Immature natural killer cell (primary cell): Measurements from ENCODE around the gene RTBDN. TPM values are rescaled to one million over a fixed set of nuclear protein-coding genes. Genes with fewer than 3 reads are reported as not detected.

Source experiments
- DNase-seq, 3 donors: peaks; one replicate each; pipeline ENCODE4 v3.0.0; 2022; ENCODE audit warnings: mixed read lengths in 1 of 3
- H3K27ac Mint-ChIP-seq, 6 donors: one replicate each; pipeline ENCODE4 v1.8.0; 2020; ENCODE audit warnings: mixed read lengths in 6 of 6, mild to moderate bottlenecking in 5 of 6, inconsistent platforms in 4 of 6, moderate library complexity in 3 of 6
- H3K27me3 Mint-ChIP-seq, 3 donors: one replicate each; pipeline ENCODE4 v1.8.0; 2020 to 2021; ENCODE audit warnings: low read depth in 3 of 3, mild to moderate bottlenecking in 3 of 3, mixed read lengths in 3 of 3, moderate library complexity in 3 of 3, inconsistent platforms in 1 of 3
- H3K36me3 Mint-ChIP-seq, 3 donors: one replicate each; pipeline ENCODE4 v1.8.0; 2020; ENCODE audit warnings: mixed read lengths in 3 of 3, inconsistent platforms in 2 of 3, mild to moderate bottlenecking in 2 of 3
- H3K4me1 Mint-ChIP-seq, 2 donors: one replicate each; pipeline ENCODE4 v1.8.0; 2020; ENCODE audit warnings: inconsistent platforms in 2 of 2, mild to moderate bottlenecking in 2 of 2, mixed read lengths in 2 of 2, moderate library complexity in 1 of 2
- H3K4me3 Mint-ChIP-seq, 5 donors: one replicate each; pipeline ENCODE4 v1.8.0; 2020; ENCODE audit warnings: mild to moderate bottlenecking in 5 of 5, mixed read lengths in 5 of 5, inconsistent platforms in 3 of 5, moderate library complexity in 3 of 5
- H3K9me3 Mint-ChIP-seq, 6 donors: one replicate each; pipeline ENCODE4 v1.8.0; 2020; ENCODE audit warnings: mild to moderate bottlenecking in 6 of 6, mixed read lengths in 6 of 6, inconsistent platforms in 4 of 6, moderate library complexity in 3 of 6
- polyA plus RNA-seq, 3 donors: library from polyadenylated mRNA; unstranded; fragments of 300-500 nt; fragmentation: Illumina TruSeq; gene quantifications; one replicate each; pipeline ENCODE4 v1.2.3, GENCODE V29; 2021

RTBDN gene
- polyA plus RNA-seq, 3 donors from 2014 or later, result not detected

DNA sequence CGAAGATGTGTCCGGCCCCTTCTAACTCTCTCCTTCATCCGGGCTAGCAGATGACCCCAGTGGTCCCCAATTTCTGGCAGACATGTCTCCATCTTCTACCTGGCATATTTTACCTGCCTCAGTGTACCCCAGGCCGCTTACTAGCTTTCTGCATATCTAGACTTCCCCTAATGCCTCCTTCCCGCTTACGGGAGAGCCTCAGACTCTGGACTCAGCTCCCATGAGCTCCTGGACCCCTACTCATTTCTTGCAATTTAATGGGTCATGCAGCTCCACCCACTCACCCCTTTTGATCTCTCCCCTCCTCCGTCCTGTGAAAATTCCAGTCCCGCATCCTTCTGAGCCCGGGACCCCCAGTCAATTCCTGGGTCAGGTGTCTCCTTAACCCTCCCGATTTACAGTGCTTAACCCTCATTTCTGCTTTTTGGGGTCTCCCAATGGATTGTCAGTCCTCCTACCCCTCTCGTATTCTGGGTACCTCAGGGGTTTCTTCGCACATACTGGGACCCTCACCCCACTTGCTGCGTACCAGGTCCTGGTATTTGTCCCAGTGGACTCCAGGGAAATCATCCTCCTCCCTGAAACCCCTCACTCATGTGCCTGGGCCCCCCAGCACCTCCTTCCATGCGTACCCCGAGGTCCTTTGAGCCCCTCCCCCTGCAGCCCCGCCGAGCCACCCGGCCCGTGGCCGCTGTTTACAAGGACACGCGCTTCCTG lies 43.6 kb downstream of the RTBDN start:
- H3K9me3 Mint-ChIP-seq, result no peaks in the 10 kb centered on the region
- peak overlapping the region; percentile 93 to 96 (median 95) for H3K4me3 Mint-ChIP-seq
- peaks cover 34 to 42% of the 10 kb centered on the region in 2 donors for H3K4me1 Mint-ChIP-seq
- peak overlapping the region; percentile 94 to 100 (median 99) for H3K27ac Mint-ChIP-seq
- no peak for DNase-seq
- H3K36me3 Mint-ChIP-seq, result no peaks in the 10 kb centered on the region
- peaks cover 35 to 48% (median 38%) of the 10 kb centered on the region in 3 donors for H3K27me3 Mint-ChIP-seq

DNA sequence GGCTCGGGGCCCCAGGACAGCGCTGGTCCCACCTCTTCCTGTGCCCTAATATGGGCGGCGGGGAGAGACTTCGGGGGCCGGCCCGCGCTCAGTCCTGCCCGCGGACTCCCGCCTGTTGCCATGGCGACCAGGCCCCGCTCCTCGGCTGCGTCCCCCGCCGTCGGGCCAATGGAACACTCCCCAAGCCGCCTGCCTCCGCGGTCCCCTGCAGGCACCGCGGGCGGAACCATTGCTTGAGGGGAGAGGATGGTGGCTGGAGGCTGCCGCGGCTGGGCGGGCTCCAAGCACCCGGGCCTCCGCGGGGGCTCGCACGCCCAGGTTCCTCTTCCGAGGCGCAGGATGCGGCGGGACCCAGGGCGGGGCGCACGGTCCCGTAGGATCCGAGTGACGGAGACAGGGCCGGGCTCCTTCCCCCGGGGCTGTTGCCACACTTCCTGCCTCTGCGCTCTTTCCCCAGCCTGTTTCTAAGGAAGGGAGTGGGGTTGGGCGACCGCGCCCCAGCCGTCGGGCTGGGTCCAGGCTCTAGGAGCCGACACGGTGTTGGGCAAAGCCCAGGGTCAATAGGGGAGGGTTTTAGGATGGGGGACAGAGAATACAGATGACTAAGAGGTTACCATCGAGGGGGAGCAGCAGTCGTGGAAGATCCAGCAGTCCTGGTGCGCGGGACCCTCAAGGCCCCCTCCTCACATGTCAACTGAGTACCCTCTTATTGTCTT lies 44.3 kb downstream of the RTBDN start:
- peaks cover 35 to 48% (median 38%) of the 10 kb centered on the region in 3 donors for H3K27me3 Mint-ChIP-seq
- H3K4me3 Mint-ChIP-seq, result peak overlapping the region; percentile 93 to 96 (median 95)
- peak overlapping the region; percentile 94 to 100 (median 99) for H3K27ac Mint-ChIP-seq
- DNase-seq, result peak; percentile 97 to 98 (median 97)
- H3K9me3 Mint-ChIP-seq, result no peaks in the 10 kb centered on the region
- H3K36me3 Mint-ChIP-seq, result no peaks in the 10 kb centered on the region
- peaks cover 33 to 40% of the 10 kb centered on the region in 2 donors for H3K4me1 Mint-ChIP-seq

DNA sequence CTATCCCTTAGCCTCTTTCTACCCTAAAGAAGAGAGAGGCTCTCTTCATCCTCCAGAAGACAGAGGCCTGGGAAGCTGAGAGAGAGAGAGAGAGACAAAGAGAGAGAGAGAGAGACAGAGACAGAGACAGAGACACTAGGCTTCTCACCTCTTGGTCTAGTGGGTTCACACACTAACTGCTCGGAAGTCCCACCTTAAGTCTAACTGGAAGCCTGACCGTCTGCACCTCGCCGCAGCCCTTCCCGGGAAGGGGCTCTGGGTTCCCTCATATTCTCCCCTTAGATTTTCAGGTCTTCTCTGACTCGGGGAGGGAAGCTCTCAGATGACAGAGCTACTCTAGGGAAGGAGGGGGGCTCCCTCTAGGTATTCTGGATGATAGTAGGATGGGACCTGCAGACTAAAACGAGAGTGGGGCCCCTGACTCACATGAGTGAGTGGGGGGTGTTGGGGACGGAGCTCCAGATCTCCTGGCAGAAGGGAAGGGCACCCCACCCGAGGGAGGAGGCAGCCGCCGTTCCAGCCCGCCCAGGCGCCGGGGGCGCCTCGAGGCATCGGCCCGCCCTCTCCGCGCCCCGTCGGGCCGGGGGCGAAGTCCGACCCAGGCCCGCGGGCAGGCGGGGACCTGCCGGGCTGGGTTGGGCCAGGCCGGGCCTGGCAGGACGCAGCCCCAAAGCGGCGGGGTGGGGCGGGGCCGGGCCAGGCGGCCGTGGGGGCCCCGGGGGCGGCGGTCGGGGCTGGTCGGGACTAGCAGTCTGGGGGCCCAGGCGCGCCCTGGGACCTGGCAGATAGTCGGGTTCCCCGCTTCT lies 45.1 kb downstream of the RTBDN start:
- peak; percentile 44 to 49 (median 47) for DNase-seq

DNA sequence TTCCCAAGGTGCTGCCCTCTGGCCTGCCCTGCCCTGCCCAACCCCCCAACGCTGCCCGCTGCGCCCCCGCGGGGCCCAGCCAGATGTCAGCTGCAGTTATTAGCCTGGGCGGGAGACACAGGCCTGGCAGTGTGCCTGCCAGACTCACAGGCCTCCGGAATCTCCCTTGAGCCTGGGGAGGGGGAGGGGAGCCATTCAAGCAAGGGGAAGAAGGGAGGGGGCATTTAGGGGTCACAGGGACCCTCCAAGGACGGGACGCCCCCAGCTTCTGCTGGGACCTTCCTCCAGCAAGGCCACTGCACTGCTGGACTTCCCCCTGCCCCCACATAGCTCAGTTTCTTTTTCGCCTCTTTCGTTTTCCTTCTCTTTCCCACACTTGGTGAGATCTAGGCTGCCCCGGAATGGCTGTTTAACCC lies 45.7 kb downstream of the RTBDN start:
- Mint-ChIP-seq H3K4me1 (peaks cover 23 to 28% of the 10 kb centered on the region in 2 donors), H3K36me3 (no peaks in the 10 kb centered on the region), H3K27ac (peak overlapping the region; percentile 95 to 99 (median 99)), H3K4me3 (peak overlapping the region; percentile 64 to 88 (median 84)), H3K9me3 (no peaks in the 10 kb centered on the region), H3K27me3 (peaks cover 32 to 46% (median 35%) of the 10 kb centered on the region in 3 donors)
- peak; percentile 32 to 49 (median 36) for DNase-seq

More for the DNA sequence above, 45.1 kb downstream of the RTBDN start:
- Mint-ChIP-seq H3K27me3 (peaks cover 35 to 48% (median 36%) of the 10 kb centered on the region in 3 donors), H3K36me3 (no peaks in the 10 kb centered on the region), H3K4me1 (peaks cover 26 to 33% of the 10 kb centered on the region in 2 donors), H3K27ac (peak overlapping the region; percentile 95 to 100 (median 99)), H3K4me3 (peak overlapping the region; percentile 83 to 96 (median 95)), H3K9me3 (no peaks in the 10 kb centered on the region)

DNA sequence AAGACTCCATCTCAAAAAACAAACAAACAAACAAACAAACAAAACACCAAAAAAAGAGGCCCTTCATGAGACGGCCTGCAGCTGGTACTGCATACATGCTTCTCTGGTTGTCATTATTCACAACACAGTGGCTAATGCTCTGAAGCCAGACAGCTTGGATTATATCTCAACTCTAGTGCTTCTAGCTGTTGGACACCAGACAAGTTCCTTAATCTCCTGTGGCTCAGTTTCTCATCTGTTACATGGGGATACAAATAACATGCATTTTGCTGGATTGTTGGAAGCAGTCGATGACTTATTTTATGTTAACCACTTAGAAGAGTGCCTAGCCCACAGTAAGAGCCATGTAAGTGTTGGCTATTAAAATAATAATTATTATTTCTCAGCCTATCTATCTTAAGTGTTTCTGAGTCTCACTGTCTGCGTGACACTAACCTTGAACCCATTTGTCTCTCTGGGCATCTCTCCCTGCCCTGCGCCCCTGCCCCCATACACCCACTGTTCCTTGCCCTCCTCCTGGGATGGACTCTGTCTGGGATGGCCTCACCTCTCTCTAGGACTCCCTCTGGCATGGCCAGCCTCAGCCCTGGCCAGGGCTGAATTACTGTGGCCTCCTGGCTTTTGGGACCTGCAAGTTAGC lies 46.2 kb downstream of the RTBDN start:
- Mint-ChIP-seq H3K9me3 (no peaks in the 10 kb centered on the region), H3K27me3 (peaks cover 30 to 45% (median 34%) of the 10 kb centered on the region in 3 donors), H3K4me1 (peaks cover 26 to 28% of the 10 kb centered on the region in 2 donors), H3K27ac (peak overlapping the region; percentile 95 to 99 (median 99)), H3K4me3 (peak overlapping the region in 1 of 5 donors; percentile 34), H3K36me3 (no peaks in the 10 kb centered on the region)
- no peak for DNase-seq

DNA sequence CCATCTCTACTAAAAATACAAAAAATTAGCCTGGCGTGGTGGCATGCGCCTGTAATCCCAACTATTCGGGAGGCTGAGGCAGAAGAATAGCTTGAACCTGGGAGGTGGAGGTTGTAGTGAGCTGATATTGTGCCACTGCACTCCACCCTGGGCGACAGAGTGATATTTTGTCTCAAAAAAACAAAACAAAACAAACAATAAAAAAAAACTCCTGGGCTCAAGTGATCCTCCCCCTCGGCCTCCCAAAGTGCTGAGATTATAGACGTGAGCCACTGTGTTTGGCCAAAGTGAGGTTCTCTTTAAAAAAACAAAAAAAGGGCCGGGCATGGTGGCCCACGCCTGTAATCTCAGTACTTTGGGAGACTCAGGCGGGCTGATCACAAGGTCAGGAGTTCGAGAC lies 46.9 kb downstream of the RTBDN start:
- DNase-seq, result no peak
- no peak overlapping the region for H3K4me3 Mint-ChIP-seq
- no peaks in the 10 kb centered on the region for H3K36me3 Mint-ChIP-seq
- H3K4me1 Mint-ChIP-seq, result peaks cover 27 to 28% of the 10 kb centered on the region in 2 donors
- peaks cover 23 to 39% (median 27%) of the 10 kb centered on the region in 3 donors for H3K27me3 Mint-ChIP-seq
- peak overlapping the region in 5 of 6 donors; percentile 49 to 99 (median 72) for H3K27ac Mint-ChIP-seq
- H3K9me3 Mint-ChIP-seq, result no peaks in the 10 kb centered on the region

DNA sequence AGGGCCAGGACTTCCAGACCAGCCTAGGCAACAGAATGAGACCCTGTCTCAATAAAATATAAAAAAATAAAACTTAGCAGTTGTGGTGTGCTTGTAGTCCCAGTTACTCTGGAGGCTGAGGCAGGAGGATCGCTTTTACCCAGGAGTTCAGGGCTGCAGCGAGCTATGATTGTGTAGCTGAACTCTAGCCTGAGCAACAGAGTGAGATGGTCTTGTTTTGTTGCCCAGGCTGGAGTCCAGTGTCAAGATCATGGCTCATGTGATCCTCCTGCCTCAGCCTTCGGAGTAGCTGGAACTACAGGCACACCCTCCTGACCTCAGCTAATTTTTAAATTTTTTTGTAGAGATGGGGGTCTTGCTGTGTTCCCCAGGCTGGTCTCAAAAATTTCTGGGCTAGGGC lies 47.4 kb downstream of the RTBDN start:
- DNase-seq, result no peak
- peaks cover 21 to 39% (median 27%) of the 10 kb centered on the region in 3 donors for H3K27me3 Mint-ChIP-seq
- peaks cover 30 to 32% of the 10 kb centered on the region in 2 donors for H3K4me1 Mint-ChIP-seq
- H3K36me3 Mint-ChIP-seq, result no peaks in the 10 kb centered on the region
- no peak overlapping the region for H3K4me3 Mint-ChIP-seq
- no peaks in the 10 kb centered on the region for H3K9me3 Mint-ChIP-seq
- H3K27ac Mint-ChIP-seq, result peak overlapping the region; percentile 6 to 72 (median 42)

DNA sequence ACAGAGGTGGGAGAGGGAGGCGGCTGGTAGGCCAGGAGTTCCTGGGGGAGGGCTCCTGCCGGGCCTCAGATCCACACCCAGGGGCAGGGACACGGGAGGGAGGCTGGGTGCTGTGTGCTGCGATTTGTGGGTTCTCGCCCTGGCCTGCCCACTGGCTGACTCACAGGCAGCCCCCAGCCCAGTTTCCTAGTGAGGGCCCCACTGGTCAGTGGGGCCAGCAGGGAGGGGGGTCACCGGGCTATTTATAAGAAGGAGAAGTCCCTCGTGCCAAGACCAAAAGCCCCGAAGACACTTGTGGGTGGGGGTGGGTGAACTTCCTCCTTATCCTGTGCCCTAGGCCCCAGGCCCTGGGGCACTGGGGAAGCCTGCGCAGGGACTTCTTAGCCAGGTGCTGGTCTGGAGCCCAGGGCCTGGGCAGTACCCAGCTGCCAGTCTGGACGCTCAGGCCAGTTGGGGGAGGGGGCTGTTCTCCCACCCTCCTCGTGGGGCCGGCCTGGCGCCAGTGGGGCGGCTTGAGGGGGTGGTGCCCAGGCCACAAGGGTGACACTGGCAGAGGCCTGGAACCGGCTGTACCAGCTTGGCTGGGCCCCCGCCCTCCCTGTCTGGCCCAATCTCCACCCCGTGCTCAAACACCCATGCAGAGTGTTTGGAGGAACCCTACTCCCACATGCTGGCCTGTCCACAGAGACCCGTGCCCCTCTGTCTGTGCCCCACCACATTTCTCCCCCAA lies 48.1 kb downstream of the RTBDN start:
- Mint-ChIP-seq H3K4me1 (peaks cover 35 to 37% of the 10 kb centered on the region in 2 donors), H3K36me3 (no peaks in the 10 kb centered on the region), H3K9me3 (no peaks in the 10 kb centered on the region), H3K4me3 (no peak overlapping the region), H3K27me3 (peaks cover 20 to 39% (median 21%) of the 10 kb centered on the region in 3 donors), H3K27ac (peak overlapping the region in 4 of 6 donors; percentile 17 to 72 (median 38))
- no peak for DNase-seq

DNA sequence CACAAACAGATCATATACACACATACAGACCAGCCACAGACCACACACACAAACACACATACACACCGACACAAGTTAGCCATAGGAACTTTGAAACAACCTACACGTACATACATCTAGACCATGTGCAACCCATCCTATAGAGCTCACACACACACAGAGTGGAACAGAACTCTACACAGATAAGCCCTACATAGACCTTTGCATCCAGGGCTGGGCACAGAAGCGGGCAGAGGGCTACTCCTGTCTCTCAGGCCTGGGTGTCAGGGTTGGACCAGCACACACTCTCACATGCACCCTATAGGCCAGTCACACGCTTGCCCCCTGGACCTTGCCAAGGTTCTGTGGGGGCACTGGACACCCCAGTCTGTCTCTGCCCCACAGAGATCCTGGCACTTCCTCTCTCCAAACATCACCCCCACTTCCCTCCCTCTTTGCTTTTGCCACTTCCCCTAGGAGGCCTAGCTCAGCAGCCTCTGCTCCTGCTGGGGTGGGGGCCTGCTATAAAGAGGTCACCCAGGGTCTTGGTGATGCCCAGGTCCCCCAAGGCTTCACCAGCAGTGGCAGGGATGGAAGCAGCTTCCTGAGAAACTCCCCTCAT lies 48.8 kb downstream of the RTBDN start:
- H3K4me1 Mint-ChIP-seq, result peaks cover 29 to 30% of the 10 kb centered on the region in 2 donors
- peaks cover 13 to 32% (median 13%) of the 10 kb centered on the region in 3 donors for H3K27me3 Mint-ChIP-seq
- H3K4me3 Mint-ChIP-seq, result no peak overlapping the region
- H3K27ac Mint-ChIP-seq, result no peak overlapping the region
- no peaks in the 10 kb centered on the region for H3K9me3 Mint-ChIP-seq
- no peaks in the 10 kb centered on the region for H3K36me3 Mint-ChIP-seq
- DNase-seq, result no peak

DNA sequence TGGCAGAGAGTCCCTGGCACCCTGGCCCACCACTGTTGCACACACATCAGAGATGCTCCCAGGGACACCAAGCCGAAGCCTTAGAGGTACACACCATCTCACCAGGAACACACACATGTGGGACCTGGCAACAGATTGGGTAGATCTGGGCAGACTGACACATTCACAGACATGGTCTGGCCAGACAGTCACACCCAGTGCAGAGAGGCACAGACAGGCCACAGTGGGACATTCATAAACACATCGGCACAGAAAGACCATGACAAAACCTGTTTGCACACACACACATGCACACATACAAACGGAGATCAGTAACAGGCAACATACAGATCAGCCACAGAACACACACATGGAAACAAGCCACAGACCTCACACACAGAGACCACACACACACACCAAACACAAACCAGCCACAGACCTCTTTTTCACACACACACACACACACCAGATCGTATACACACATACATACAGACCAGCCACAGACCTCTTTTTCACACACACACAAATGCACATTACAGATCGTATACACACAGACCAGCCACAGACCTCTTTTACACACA lies 49.4 kb downstream of the RTBDN start:
- Mint-ChIP-seq H3K27me3 (peaks cover 9 to 26% (median 9%) of the 10 kb centered on the region in 3 donors), H3K27ac (no peak overlapping the region), H3K4me3 (no peak overlapping the region), H3K9me3 (no peaks in the 10 kb centered on the region), H3K4me1 (peaks cover 25% of the 10 kb centered on the region in 2 donors), H3K36me3 (no peaks in the 10 kb centered on the region)
- DNase-seq, result peak; percentile 82 to 87 (median 85)

DNA sequence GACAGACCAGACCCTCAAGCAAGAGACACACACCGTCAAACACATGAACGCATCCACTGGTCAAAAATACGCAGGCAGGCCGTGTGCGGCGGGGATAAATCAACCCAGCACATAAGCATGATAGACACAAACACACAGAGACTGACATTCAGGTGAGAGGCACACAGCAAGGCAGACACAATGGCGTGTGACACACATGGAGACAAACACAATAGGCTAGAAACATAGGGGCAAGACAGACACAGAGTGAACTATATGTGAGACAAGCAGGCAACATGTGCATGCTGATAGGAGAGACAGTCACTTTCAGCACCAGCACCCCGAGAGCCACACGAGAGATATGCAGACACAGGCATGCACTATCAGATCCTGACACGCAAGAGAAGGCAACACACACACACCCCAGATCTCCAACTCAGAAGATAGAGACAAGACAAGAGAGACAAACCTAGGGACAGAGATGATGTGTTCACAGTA lies 49.9 kb downstream of the RTBDN start:
- Mint-ChIP-seq H3K4me1 (peaks cover 25 to 26% of the 10 kb centered on the region in 2 donors), H3K9me3 (no peaks in the 10 kb centered on the region), H3K36me3 (no peaks in the 10 kb centered on the region), H3K27me3 (peaks cover 9 to 25% (median 10%) of the 10 kb centered on the region in 3 donors), H3K27ac (no peak overlapping the region), H3K4me3 (no peak overlapping the region)
- DNase-seq, result no peak
